Measurements from ENCODE around the gene ZNF367.

DNA sequence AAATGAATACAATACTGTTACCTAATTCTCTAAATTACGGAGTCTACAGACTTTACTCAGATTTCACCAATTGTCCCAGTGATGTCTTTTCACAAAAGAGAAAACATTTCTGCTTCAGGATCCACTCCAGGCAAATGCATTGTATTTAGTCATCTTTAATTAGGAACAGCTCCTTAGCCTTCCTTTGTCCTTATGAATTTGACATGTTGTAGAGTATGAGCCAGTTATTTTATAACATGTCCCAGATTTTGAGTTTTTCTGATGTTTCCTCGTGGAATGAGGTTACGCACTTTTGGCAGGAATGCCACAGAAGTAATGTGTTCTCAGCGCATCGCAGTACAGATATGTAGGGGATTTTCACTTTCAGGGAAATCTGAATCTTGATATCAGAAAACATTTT is 42.3 kb upstream of the ZNF367 start:
- no peak for TF ChIP-seq POLR2A (IDR thresholded peaks at IDR 0.05)
- TF ChIP-seq, protein P1, sequence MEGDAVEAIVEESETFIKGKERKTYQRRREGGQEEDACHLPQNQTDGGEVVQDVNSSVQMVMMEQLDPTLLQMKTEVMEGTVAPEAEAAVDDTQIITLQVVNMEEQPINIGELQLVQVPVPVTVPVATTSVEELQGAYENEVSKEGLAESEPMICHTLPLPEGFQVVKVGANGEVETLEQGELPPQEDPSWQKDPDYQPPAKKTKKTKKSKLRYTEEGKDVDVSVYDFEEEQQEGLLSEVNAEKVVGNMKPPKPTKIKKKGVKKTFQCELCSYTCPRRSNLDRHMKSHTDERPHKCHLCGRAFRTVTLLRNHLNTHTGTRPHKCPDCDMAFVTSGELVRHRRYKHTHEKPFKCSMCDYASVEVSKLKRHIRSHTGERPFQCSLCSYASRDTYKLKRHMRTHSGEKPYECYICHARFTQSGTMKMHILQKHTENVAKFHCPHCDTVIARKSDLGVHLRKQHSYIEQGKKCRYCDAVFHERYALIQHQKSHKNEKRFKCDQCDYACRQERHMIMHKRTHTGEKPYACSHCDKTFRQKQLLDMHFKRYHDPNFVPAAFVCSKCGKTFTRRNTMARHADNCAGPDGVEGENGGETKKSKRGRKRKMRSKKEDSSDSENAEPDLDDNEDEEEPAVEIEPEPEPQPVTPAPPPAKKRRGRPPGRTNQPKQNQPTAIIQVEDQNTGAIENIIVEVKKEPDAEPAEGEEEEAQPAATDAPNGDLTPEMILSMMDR (IDR thresholded peaks at IDR 0.05 in 4 of 5, conservative IDR thresholded peaks at IDR 0.05 in 1 of 5): no peak

Data from gastrocnemius medialis (tissue), 4 donors.